ENCODE results near the gene ZFHX3.

DNA sequence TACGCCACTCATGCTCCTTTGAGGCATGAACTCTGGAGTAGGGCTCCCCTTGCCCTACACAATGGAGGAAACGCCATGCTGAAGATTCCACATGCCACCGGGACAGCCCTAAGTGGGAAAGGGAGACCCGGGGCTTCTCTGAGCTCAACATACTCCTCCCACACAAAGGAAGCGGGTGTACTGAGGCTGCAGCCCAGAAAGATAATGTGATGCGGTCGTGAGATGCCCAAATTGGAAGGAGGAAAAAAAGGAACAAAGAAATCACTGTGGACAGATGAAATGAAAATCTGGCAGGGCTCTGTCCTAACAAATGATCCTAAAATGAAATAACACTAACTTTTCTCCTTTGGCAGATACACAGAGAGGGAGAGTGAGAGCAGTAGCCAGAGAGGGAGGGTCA is 182.1 kb downstream of the ZFHX3 start:
- TF ChIP-seq HDAC1 (IDR thresholded peaks at IDR 0.05) (no peak), SRF (CRISPR knock-in tag; IDR thresholded peaks at IDR 0.05) (no peak), POU5F1 (IDR thresholded peaks at IDR 0.05; ENCODE audit: borderline replicate concordance, low read depth, low read length, partially characterized antibody) (no peak), GABPA (tag; conservative IDR thresholded peaks at IDR 0.05; ENCODE audit: low read depth) (no peak)
- TF ChIP-seq, protein P1, sequence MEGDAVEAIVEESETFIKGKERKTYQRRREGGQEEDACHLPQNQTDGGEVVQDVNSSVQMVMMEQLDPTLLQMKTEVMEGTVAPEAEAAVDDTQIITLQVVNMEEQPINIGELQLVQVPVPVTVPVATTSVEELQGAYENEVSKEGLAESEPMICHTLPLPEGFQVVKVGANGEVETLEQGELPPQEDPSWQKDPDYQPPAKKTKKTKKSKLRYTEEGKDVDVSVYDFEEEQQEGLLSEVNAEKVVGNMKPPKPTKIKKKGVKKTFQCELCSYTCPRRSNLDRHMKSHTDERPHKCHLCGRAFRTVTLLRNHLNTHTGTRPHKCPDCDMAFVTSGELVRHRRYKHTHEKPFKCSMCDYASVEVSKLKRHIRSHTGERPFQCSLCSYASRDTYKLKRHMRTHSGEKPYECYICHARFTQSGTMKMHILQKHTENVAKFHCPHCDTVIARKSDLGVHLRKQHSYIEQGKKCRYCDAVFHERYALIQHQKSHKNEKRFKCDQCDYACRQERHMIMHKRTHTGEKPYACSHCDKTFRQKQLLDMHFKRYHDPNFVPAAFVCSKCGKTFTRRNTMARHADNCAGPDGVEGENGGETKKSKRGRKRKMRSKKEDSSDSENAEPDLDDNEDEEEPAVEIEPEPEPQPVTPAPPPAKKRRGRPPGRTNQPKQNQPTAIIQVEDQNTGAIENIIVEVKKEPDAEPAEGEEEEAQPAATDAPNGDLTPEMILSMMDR (IDR thresholded peaks at IDR 0.05 in 2 of 3, conservative IDR thresholded peaks at IDR 0.05 in 1 of 3; ENCODE audit: insufficient read depth in 2 of 3, low read depth in 1 of 3, low read length in 3 of 3): no peak

All from K562 (cell line).